Stimulated activated naive CD8-positive, alpha-beta T cell treated with anti-CD3 and anti-CD28 coated beads, Interleukin-15, amount 100 ng/mL, for 72 hours (primary cell): Measurements from ENCODE around the gene ZNF205.

Source experiments
- ATAC-seq: fragments of 150-1000 bp; cut with Tn5 transposase; 2 replicates; pipeline ENCODE4 v1.10.0; 2021; ENCODE audit warnings: mild to moderate bottlenecking, moderate library complexity
- DNase-seq, 2 donors: peaks; one replicate each; pipeline ENCODE4 v3.0.0; 2021 to 2022
- H3K27ac Mint-ChIP-seq, 2 donors: one replicate each; pipeline ENCODE4 v1.8.0; 2022; ENCODE audit warnings: mild to moderate bottlenecking in 2 of 2, mixed read lengths in 2 of 2, moderate library complexity in 2 of 2
- H3K27me3 Mint-ChIP-seq: one replicate; pipeline ENCODE4 v1.8.0; 2022; ENCODE audit warnings: mixed read lengths
- H3K4me1 Mint-ChIP-seq: one replicate; pipeline ENCODE4 v1.8.0; 2022; ENCODE audit warnings: mild to moderate bottlenecking, mixed read lengths
- H3K4me3 Mint-ChIP-seq, 2 donors: one replicate each; pipeline ENCODE4 v1.8.0; 2022; ENCODE audit warnings: mild to moderate bottlenecking in 2 of 2, mixed read lengths in 2 of 2, moderate library complexity in 1 of 2
- H3K9me3 Mint-ChIP-seq, 2 donors: one replicate each; pipeline ENCODE4 v1.8.0; 2022; ENCODE audit warnings: mixed read lengths in 2 of 2

Gene ZNF205

GRCh38 chr16:3113765-3114479 is 1.5 kb downstream of the ZNF205 start:
- Mint-ChIP-seq H3K4me3 (no peak overlapping the region), H3K9me3 (no peaks in the 10 kb centered on the region), H3K27me3 (peaks cover 7% of the 10 kb centered on the region), H3K4me1 (no peaks in the 10 kb centered on the region), H3K27ac (peak overlapping the region in 1 of 2 donors; percentile 38)
- ATAC-seq (no peak), DNase-seq (no peak)

GRCh38 chr16:3115003-3115402 is 2.6 kb downstream of the ZNF205 start:
- peaks cover 7% of the 10 kb centered on the region for H3K27me3 Mint-ChIP-seq
- H3K4me3 Mint-ChIP-seq = no peak overlapping the region
- no peaks in the 10 kb centered on the region for H3K9me3 Mint-ChIP-seq
- ATAC-seq (no peak), DNase-seq (no peak)
- no peak overlapping the region for H3K27ac Mint-ChIP-seq
- H3K4me1 Mint-ChIP-seq = no peaks in the 10 kb centered on the region

GRCh38 chr16:3115561-3115960 is 3.2 kb downstream of the ZNF205 start:
- Mint-ChIP-seq H3K9me3 (no peaks in the 10 kb centered on the region), H3K27ac (no peak overlapping the region)

GRCh38 chr16:3118204-3118790 is 5.9 kb downstream of the ZNF205 start:
- Mint-ChIP-seq H3K27me3 (no peaks in the 10 kb centered on the region), H3K9me3 (no peaks in the 10 kb centered on the region), H3K4me1 (peaks cover 4% of the 10 kb centered on the region), H3K4me3 (no peak overlapping the region), H3K27ac (no peak overlapping the region)
- no peak for ATAC-seq
- DNase-seq = no peak

More at GRCh38 chr16:3115561-3115960, 3.2 kb downstream of the ZNF205 start:
- Mint-ChIP-seq H3K4me1 (no peaks in the 10 kb centered on the region), H3K4me3 (no peak overlapping the region), H3K27me3 (peaks cover 7% of the 10 kb centered on the region)
- DNase-seq (no peak), ATAC-seq (no peak)

- DNase-seq (no peak), ATAC-seq (no peak)
- H3K4me1 Mint-ChIP-seq = peaks cover 9% of the 10 kb centered on the region
- H3K27me3 Mint-ChIP-seq = no peaks in the 10 kb centered on the region
- no peak overlapping the region for H3K27ac Mint-ChIP-seq
- H3K9me3 Mint-ChIP-seq = no peaks in the 10 kb centered on the region
- H3K4me3 Mint-ChIP-seq = no peak overlapping the region
These were observed 6.5 kb downstream of the ZNF205 start for GRCh38 chr16:3118846-3119245.

- Mint-ChIP-seq H3K27ac (no peak overlapping the region), H3K9me3 (no peaks in the 10 kb centered on the region), H3K4me3 (no peak overlapping the region), H3K27me3 (no peaks in the 10 kb centered on the region), H3K4me1 (peaks cover 10% of the 10 kb centered on the region)
- ATAC-seq (no peak), DNase-seq (no peak)
These were observed 6.9 kb downstream of the ZNF205 start for GRCh38 chr16:3119286-3119685.

- Mint-ChIP-seq H3K27ac (no peak overlapping the region), H3K27me3 (no peaks in the 10 kb centered on the region), H3K9me3 (no peaks in the 10 kb centered on the region), H3K4me1 (peaks cover 15% of the 10 kb centered on the region), H3K4me3 (no peak overlapping the region)
- ATAC-seq (no peak), DNase-seq (no peak)
These were observed 7.5 kb downstream of the ZNF205 start for GRCh38 chr16:3119701-3120408.

- Mint-ChIP-seq H3K27me3 (no peaks in the 10 kb centered on the region), H3K27ac (no peak overlapping the region), H3K9me3 (no peaks in the 10 kb centered on the region), H3K4me1 (peaks cover 21% of the 10 kb centered on the region), H3K4me3 (no peak overlapping the region)
- ATAC-seq = no peak
- no peak for DNase-seq
These were observed 8.0 kb downstream of the ZNF205 start for GRCh38 chr16:3120435-3120834.

GRCh38 chr16:3121851-3122467 is 9.6 kb downstream of the ZNF205 start:
- peaks cover 28% of the 10 kb centered on the region for H3K4me1 Mint-ChIP-seq
- no peaks in the 10 kb centered on the region for H3K27me3 Mint-ChIP-seq
- H3K27ac Mint-ChIP-seq = peak overlapping the region in 1 of 2 donors; percentile 96
- DNase-seq (no peak), ATAC-seq (no peak)
- H3K4me3 Mint-ChIP-seq = no peak overlapping the region
- H3K9me3 Mint-ChIP-seq = no peaks in the 10 kb centered on the region

GRCh38 chr16:3122926-3123570 is 10.7 kb downstream of the ZNF205 start:
- Mint-ChIP-seq H3K4me1 (peaks cover 34% of the 10 kb centered on the region), H3K27ac (peak overlapping the region in 1 of 2 donors; percentile 28), H3K9me3 (no peaks in the 10 kb centered on the region), H3K27me3 (no peaks in the 10 kb centered on the region), H3K4me3 (peak overlapping the region; percentile 97 to 100)
- ATAC-seq = no peak
- no peak for DNase-seq

- no peaks in the 10 kb centered on the region for H3K27me3 Mint-ChIP-seq
- peak overlapping the region; percentile 93 to 94 for H3K27ac Mint-ChIP-seq
- ATAC-seq (peak; percentile 93), DNase-seq (peak; percentile 96 to 97)
- no peaks in the 10 kb centered on the region for H3K9me3 Mint-ChIP-seq
- peak overlapping the region; percentile 97 to 100 for H3K4me3 Mint-ChIP-seq
- peaks cover 46% of the 10 kb centered on the region for H3K4me1 Mint-ChIP-seq
These were observed 11.8 kb downstream of the ZNF205 start for GRCh38 chr16:3123986-3124886.

GRCh38 chr16:3127745-3128144 is 15.4 kb downstream of the ZNF205 start:
- Mint-ChIP-seq H3K4me3 (peak overlapping the region in 1 of 2 donors; percentile 41), H3K27me3 (no peaks in the 10 kb centered on the region), H3K27ac (peak overlapping the region in 1 of 2 donors; percentile 78), H3K9me3 (no peaks in the 10 kb centered on the region), H3K4me1 (peaks cover 70% of the 10 kb centered on the region)
- DNase-seq (no peak), ATAC-seq (no peak)

- Mint-ChIP-seq H3K27me3 (no peaks in the 10 kb centered on the region), H3K4me3 (peak overlapping the region; percentile 96 to 100), H3K27ac (peak overlapping the region; percentile 87 to 90), H3K9me3 (no peaks in the 10 kb centered on the region), H3K4me1 (peaks cover 65% of the 10 kb centered on the region)
- peak; percentile 79 for DNase-seq
- ATAC-seq = peak; percentile 77
These were observed 17.0 kb downstream of the ZNF205 start for GRCh38 chr16:3129137-3130131.
